Panc1 (cell line): ENCODE data around the gene FKRP.

ENCODE experiments used
- CTCF ChIP-seq: fragments of 450-650 bp; IDR thresholded peaks from 2 replicates; pipeline ENCODE4 v1.5.1; 2017; ENCODE audit warnings: mild to moderate bottlenecking
- POLR2AphosphoS5 ChIP-seq: IDR thresholded peaks from 2 replicates; pipeline ENCODE4 v1.6.1; 2012; ENCODE audit warnings: mild to moderate bottlenecking, low read depth, low read length, moderate library complexity
- REST ChIP-seq, 2 experiments: IDR thresholded peaks; 2 replicates each; pipeline ENCODE4 v1.6.1; 2011 to 2012; ENCODE audit warnings: low read depth in 2 of 2, control low read depth in 1 of 2, low read length in 1 of 2, mild to moderate bottlenecking in 1 of 2, moderate library complexity in 1 of 2; ENCODE audit not compliant: insufficient read depth in 1 of 2

- no peak for TF ChIP-seq CTCF
- TF ChIP-seq REST (IDR thresholded peaks at IDR 0.05; ENCODE audit: insufficient read depth in 1 of 2, low read depth in 2 of 2, low read length in 1 of 2): no peak
- TF ChIP-seq POLR2AphosphoS5: no peak
Observed at GRCh38 chr19:46731584-46731983, 14.3 kb upstream of the FKRP start.
